ENCODE data around the gene ADAMTS3.

GRCh38 chr4:72527038-72527646 is 41.9 kb downstream of the ADAMTS3 start:
- TF ChIP-seq CTCF (IDR thresholded peaks at IDR 0.05), result no peak
- TF ChIP-seq POLR2A (IDR thresholded peaks at IDR 0.05), result no peak
